Measurements from ENCODE around the gene FCHO2.
A peak's percentile ranks its signal among the peaks of the same experiment; 100 is the strongest.

The FCHO2 gene

GRCh38 chr5:73115399-73116051, 159.7 kb downstream of the FCHO2 start:
- DNase-seq = no peak

GRCh38 chr5:73116506-73116905, 160.7 kb downstream of the FCHO2 start:
- DNase-seq = no peak

- no peak for DNase-seq
These were observed 161.4 kb downstream of the FCHO2 start for GRCh38 chr5:73117088-73117740.

GRCh38 chr5:73118391-73118973, 162.6 kb downstream of the FCHO2 start:
- DNase-seq = peak; percentile 10

GRCh38 chr5:73119451-73120157, 163.8 kb downstream of the FCHO2 start:
- no peak for DNase-seq

- peak; percentile 26 for DNase-seq
These were observed 164.6 kb downstream of the FCHO2 start, which contains the start of gene TMEM171 for GRCh38 chr5:73120222-73121118. Gene TMEM171 (plus strand): TSS chr5:73120575. CDS start chr5:73123374, 2,799 bp downstream.

- DNase-seq = no peak
These were observed 165.2 kb downstream of the FCHO2 start for GRCh38 chr5:73121119-73121463.

GRCh38 chr5:73122875-73123810, 167.3 kb downstream of the FCHO2 start:
- no peak for DNase-seq

GRCh38 chr5:73125289-73125688, 169.4 kb downstream of the FCHO2 start:
- DNase-seq = no peak

GRCh38 chr5:73126381-73126780, 170.5 kb downstream of the FCHO2 start:
- no peak for DNase-seq

- no peak for DNase-seq
These were observed 171.1 kb downstream of the FCHO2 start for GRCh38 chr5:73126957-73127356.

- DNase-seq = no peak
These were observed 173.3 kb downstream of the FCHO2 start for GRCh38 chr5:73129143-73129542.

GRCh38 chr5:73130811-73131210, 175.0 kb downstream of the FCHO2 start:
- DNase-seq = no peak

GRCh38 chr5:73131711-73132425, 176.0 kb downstream of the FCHO2 start:
- no peak for DNase-seq

GRCh38 chr5:73132759-73133158, 176.9 kb downstream of the FCHO2 start:
- DNase-seq = no peak

- DNase-seq = no peak
These were observed 179.2 kb downstream of the FCHO2 start for GRCh38 chr5:73135021-73135420.

GRCh38 chr5:73135429-73136054, 179.7 kb downstream of the FCHO2 start:
- peak; percentile 27 for DNase-seq

- no peak for DNase-seq
These were observed 180.3 kb downstream of the FCHO2 start for GRCh38 chr5:73136055-73136562.

- no peak for DNase-seq
These were observed 182.0 kb downstream of the FCHO2 start for GRCh38 chr5:73137563-73138530.
